GM19438 (cell line): ENCODE measurements around the gene CETP.

Source experiments
- ATAC-seq: cut with Tn5 transposase; IDR thresholded peaks from one replicate; pipeline ENCODE4 v1.9.1; 2021; ENCODE audit warnings: low read depth; ENCODE audit not compliant: unreplicated experiment

Gene CETP

DNA sequence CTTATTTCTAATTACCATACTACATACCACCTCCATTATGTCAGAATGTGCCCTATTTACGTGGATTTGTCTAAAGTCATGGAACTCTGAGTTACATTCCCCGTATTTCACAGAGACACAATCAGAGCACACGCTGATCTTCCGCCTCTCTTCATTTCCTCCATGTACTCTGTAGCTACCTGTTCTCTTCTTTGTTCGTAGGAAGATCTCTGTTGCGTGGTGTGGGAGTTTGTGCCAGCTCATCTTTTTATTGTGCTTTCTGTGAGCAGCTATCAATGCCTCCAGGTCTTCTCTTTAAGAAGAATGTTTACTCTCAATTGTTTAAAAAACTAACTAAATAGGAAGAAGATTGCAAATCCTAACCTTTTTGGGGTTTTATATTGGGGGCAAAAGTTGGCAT is 54.6 kb downstream of the CETP start:
- no peak for ATAC-seq

DNA sequence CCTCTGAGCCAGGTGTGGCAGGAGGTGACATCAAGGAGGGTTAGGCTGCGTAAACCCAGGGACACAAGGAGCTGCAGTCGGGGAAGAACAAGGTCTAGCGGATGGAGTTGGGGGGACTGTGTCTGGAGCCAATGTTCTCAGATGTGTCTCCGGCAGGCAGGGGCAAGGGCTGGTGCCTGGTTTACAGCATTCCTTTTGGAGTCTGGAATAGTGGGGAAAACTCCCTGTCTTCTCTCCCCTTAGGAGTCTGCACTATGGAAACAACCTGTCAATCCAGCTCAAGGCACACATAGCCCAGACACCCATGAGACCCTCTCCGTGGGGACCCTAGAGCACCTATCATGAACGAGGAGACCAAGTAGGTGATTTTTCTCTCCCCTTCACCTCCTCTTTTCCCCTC is 55.1 kb downstream of the CETP start:
- ATAC-seq = no peak

DNA sequence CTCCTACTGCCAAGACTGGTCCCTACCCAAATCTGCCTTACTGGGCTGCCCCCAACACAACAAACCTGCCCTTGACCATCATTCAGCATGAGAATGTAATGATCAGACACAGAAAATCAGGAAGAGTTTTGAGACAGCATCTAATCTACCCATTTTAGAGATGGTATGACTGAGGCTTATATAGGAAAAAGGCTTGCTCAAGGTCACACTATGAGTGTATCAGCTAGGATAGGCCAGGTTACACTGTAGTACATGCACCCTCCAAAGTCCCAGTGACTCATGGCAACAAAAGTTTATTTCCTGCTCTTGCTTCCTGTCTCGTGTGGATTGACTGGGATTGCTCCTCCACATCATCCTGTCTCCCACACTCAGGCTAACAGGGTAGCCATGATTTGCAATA is 55.5 kb downstream of the CETP start:
- ATAC-seq = no peak

DNA sequence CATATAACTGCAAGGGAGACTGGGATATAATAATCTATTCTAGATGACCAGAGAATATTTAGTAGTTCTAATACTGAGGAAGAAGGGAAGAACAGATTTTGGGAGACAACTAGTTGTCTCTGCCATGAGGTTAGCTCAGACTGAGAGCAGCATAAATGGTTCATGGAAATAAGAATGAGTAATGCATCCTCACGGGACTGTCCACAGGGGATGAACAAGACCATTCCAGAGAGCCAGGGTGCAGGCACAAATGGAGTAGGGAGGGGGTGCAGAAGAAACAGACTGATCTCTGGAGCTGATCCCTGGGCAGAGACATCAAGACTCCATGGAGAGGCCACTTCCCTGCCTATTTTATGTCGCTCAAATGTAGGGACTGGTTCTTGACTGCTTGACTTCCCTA is 58.0 kb downstream of the CETP start:
- no peak for ATAC-seq

DNA sequence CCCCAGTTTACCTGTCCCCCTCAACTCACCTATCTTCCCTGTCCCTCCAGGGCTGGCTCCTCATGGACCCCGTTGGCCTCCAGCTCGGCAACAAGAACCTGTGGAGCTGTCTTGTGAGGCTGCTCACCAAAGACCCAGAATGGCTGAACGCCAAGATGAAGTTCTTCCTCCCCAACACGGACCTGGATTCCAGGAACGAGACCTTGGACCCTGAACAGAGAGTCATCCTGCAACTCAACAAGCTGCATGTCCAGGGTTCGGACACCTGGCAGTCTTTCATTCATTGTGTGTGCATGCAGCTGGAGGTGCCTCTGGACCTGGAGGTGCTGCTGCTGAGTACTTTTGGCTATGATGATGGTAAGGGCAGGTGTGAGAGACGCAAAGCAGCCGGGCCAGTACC is 58.9 kb downstream of the CETP start:
- no peak for ATAC-seq

DNA sequence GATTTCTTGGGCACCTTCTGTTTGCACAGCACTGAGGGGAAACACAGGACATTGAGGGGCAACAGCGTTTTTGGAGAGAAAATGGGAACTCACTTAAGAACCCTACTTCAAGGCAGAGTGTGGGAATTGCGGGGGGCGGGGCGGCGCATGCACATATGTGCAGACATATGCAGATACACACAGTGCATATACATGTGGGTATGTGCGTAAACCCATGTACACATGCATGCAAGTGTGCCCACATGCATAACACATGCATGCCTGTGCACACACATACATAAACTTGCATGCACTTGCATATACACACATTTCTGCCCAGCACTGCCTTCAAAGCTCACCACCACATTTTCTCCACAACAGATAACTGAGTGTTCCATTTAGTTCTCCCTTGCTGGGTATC is 60.0 kb downstream of the CETP start:
- no peak for ATAC-seq

DNA sequence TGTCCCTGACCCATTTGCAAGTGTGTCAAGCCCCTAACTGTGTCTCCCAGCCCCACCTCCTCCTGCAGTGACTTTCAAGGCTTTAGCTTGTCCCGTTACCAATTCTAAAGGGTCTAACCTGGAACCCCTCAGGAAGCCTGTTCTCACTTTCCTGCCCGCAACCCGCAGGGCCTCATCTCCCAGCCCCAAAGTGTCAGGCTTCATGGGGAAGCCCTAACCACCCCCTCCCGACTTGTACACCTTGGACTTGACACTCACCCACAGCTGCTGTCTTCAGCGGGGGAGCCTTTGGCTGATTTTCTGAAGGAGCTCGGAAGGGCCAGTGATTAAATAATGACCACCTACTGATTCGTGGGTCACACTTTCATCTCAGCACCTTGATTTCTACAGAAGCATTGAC is 60.7 kb downstream of the CETP start:
- no peak for ATAC-seq

DNA sequence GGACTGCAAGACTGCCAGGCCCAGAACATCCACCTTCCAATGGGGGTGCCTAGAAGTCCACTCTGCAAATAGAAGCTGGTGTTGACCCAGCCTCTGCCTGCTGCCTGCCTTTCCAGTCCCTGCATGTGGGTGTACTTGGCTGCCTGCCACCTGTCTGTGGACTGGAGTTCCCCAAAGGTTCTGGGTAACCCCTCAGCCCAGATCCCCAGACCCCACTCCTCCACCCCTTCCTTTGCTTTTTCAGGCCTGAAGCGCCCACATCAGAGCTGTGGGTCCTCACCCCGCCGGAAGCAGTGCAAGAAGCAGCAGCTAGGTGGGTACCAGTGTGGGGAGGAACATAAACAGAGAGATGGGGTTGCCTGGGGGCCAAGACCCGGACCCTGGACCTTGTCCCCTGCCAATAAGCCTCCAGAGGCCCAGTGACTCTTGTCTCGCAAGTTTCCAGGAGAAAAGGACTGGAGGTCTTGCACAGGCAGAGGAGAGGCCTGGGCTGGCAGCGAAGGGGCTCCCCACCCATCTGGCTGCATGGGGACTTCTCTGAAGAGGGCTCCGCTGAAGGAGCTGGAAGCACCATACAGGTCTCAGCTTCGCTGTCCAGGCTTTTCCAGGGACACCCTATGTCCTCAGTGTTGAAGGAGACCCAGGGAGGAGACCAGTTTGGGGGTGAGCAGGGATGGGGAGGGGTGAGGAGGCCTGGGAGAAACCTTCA is 61.9 kb downstream of the CETP start:
- ATAC-seq = no peak

DNA sequence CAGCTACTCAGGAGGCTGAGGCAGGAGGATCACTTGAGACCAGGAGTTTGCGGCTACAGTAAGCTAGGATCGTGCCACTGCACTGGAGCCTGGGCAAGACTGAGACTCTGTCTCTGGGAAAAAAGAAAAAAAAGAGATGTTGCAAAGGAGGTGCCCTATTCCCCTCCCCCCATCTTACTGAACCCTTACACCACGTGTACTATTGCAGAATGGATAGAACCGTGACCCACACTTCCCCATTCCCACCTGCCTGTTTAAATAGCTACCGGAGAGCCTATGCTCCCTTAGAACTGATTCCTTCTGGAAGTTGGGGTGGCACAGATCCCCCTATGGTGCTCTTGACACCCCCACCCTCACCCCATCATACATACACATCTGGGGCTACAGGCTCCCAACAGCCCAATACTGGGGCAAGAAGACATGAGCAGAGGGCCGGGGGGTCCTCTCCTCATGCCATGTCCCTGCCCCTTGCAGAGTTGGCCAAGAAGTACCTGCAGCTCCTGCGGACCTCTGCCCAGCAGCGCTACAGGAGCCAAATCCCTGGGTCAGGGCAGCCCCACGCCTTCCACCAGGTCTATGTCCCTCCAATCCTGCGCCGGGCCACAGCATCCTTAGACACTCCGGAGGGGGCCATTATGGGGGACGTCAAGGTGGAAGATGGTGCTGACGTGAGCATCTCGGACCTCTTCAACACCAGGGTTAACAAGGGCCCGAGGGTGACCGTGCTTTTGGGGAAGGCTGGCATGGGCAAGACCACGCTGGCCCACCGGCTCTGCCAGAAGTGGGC is 63.3 kb downstream of the CETP start:
- ATAC-seq = no peak

DNA sequence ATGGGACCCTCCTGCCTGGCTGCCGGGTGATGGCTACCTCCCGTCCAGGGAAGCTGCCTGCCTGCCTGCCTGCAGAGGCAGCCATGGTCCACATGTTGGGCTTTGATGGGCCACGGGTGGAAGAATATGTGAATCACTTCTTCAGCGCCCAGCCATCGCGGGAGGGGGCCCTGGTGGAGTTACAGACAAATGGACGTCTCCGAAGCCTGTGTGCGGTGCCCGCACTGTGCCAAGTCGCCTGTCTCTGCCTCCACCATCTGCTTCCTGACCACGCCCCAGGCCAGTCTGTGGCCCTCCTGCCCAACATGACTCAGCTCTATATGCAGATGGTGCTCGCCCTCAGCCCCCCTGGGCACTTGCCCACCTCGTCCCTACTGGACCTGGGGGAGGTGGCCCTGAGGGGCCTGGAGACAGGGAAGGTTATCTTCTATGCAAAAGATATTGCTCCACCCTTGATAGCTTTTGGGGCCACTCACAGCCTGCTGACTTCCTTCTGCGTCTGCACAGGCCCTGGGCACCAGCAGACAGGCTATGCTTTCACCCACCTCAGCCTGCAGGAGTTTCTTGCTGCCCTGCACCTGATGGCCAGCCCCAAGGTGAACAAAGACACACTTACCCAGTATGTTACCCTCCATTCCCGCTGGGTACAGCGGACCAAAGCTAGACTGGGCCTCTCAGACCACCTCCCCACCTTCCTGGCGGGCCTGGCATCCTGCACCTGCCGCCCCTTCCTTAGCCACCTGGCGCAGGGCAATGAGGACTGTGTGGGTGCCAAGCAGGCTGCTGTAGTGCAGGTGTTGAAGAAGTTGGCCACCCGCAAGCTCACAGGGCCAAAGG is 64.4 kb downstream of the CETP start:
- no peak for ATAC-seq

DNA sequence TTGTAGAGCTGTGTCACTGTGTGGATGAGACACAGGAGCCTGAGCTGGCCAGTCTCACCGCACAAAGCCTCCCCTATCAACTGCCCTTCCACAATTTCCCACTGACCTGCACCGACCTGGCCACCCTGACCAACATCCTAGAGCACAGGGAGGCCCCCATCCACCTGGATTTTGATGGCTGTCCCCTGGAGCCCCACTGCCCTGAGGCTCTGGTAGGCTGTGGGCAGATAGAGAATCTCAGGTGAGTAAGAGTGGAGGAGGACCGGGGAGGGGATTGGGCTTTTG is 65.0 kb downstream of the CETP start:
- no peak for ATAC-seq

DNA sequence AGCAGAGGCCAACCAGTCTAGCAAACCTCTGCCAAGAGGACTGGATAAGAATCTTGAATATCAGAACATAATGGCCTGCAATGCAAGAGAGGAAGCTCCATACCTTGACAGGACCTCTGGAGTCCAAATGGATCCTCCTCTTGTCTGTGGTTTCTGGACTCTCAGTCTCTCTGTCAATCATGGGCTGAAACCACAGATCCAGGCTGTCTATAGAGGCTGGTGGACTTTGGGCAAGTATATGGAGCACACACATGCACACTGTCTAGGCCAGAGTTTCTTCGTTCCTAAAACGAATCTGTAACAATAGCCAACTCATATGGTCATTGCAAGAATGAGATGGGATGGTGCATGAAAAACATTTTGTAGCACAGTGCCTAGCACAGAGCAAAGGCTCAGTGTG is 65.3 kb downstream of the CETP start:
- ATAC-seq = no peak

DNA sequence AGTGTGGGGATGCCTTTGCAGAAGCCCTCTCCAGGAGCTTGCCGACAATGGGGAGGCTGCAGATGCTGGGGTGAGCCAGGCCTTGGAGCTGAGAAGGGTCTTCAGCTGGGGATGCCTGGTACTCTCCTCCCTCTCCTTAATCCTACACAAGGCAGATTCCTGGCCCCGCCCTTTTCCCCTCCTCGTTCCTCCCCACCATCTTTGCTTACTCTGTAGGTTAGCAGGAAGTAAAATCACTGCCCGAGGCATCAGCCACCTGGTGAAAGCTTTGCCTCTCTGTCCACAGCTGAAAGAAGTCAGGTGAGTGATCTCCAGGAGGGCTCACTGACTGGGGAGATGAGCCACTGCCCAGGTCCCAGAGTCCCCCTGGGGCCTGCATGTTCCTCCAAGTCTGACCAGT is 66.3 kb downstream of the CETP start:
- no peak for ATAC-seq

DNA sequence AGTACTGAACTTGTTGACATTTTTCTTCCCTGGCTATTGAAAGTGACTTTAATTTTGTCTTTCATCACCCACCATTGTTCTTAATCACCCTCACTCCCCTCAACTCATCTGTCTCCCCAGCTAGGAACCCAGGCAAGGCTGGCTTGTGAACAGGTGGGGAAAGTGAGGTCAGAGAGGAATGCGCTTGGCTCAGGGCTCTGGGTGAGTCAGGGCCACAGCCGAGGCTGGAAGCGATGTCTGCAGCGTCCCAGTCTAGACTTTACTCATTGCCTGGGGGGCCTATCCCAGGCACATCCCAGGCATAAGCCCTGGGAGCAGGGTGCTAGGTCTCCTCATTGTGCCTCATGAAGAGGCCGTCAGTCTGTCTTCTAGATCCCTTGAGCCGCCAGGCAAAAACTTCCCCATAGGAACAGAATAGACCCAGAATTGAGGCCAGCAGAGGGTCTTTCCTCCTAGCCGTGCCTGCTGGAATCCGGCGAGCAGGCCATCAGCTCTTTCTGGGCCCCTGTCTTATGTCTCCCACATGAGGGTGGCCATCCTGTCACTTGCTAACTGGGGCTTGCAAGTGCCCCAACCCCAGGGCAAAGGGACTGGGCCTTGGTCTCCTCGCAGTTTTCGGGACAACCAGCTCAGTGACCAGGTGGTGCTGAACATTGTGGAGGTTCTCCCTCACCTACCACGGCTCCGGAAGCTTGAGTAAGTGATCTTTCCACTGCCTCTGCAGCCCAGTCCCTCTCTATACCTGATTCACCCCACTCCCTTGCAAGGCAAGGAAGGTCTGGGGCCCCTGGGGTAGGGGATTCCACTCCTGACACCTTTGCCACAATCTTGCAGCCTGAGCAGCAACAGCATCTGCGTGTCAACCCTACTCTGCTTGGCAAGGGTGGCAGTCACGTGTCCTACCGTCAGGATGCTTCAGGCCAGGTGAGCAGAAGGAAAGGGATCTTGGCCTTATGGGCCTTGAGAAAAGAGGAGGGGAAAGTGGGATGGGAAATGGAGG is 67.7 kb downstream of the CETP start:
- ATAC-seq = no peak

DNA sequence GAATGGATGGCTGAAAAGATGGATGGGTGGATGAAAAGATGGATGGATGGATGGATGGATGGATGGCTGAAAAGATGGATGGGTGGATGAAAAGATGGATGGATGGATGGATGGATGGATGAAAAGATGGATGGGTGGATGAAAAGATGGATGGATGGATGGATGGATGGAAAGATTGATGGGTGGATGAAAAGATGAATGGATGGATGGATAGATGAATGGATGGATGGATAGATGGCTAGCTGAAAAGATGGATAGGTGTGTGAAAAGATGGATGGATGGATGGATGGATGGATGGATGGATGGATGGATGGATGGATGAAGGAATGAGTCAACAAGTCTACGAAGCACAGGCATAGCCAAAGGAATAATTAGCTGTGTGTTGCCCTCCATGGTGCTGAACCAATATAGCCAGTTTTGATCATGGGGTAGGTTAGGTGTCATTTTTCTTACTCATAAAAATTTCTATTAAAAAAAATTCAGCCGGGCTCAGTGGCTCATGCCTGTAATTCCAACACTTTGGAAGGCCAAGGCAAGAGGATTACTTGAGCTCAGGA is 68.7 kb downstream of the CETP start:
- ATAC-seq = no peak

DNA sequence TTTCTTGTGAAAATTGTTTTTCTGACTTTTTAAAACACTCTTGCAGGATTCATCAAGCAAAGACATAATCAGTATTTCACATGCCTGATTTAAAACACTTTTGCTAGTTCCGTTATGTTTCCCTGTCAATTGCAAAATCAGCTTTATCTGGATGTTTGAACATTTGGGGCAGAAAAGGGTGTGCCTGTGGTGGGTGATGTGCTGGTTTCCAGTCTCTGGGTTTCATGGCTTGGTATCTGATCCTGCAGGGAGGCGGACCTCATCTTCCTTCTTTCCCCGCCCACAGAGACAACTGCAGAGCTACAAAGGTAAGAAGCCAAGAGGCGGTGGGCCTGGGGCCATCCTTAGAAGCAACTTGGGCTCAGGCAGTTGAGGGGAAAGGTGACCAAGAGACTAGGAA is 69.4 kb downstream of the CETP start:
- ATAC-seq = no peak

DNA sequence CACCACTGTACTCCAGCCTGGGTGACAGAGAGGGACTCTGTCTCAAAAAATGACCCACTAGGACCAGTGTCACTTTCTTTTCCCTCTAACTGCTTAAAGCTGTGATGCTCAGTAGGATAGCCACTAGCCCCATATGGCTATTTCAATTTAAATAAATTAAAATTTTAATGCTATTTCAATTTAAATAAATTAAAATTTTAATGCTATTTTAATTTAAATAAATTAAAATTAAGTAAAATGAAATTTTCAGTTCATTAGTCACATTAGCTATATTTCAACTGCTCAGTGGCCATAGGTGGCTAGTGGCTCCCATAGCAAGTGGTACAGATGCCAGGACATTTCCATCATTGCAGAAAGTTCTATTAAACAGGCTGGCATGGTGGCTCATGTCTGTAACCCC is 70.6 kb downstream of the CETP start:
- no peak for ATAC-seq

DNA sequence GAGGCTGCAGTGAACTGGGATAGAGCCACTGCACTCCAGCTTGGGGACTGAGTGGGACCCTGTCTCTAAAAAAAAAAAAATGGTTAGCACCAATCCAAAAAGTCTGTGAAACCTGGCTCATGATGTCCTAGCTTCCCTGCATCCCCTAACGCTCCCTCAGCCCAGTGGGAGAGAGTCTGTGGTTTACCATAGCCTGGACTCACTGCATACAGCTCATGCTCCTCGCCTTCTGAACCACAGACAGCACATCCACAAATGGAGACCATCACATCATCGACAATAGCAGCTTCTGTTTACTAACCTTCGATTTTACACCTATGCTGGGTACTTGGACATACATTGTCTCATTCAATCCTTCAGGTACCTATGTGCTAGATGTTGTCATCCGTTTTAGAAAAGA is 71.2 kb downstream of the CETP start:
- no peak for ATAC-seq
